Sigmoid colon (tissue), 7 donors: ENCODE data around the gene SLC25A33. TPM values are rescaled to one million over a fixed set of nuclear protein-coding genes. Genes with fewer than 3 reads are reported as not detected.

Experiments
- DNase-seq: peaks from one replicate; pipeline ENCODE4 v3.0.0-alpha.2; 2019
- H3K27ac ChIP-seq, 4 donors: fragments of 200-600 bp; sonication (generic); one replicate each; pipeline ENCODE4 v1.5.1; 2016 to 2019; ENCODE audit warnings: mild to moderate bottlenecking in 1 of 4
- H3K27me3 ChIP-seq, 3 donors: fragments of 200-600 bp; sonication (generic); one replicate each; pipeline ENCODE4 v1.5.1; 2019; ENCODE audit warnings: mild to moderate bottlenecking in 1 of 3
- H3K36me3 ChIP-seq, 4 donors: fragments of 200-600 bp; sonication (generic); one replicate each; pipeline ENCODE4 v1.5.1; 2016 to 2019
- H3K4me1 ChIP-seq, 4 donors: fragments of 200-600 bp; sonication (generic); one replicate each; pipeline ENCODE4 v1.5.1; 2017 to 2019
- H3K4me3 ChIP-seq, 4 donors: fragments of 200-600 bp; sonication (generic); one replicate each; pipeline ENCODE4 v1.5.1; 2017 to 2019; ENCODE audit warnings: mild to moderate bottlenecking in 2 of 4, moderate library complexity in 1 of 4
- H3K9me3 ChIP-seq, 4 donors: fragments of 200-600 bp in 3 of 4; sonication (generic) in 3 of 4; one replicate each; pipeline versions ENCODE4 v1.5.1 to v1.6.1; 2013 to 2019
- EP300 ChIP-seq, 4 donors: sonication (generic); formaldehyde crosslinking; IDR thresholded peaks; one replicate each; pipeline ENCODE4 v1.6.1; 2017; ENCODE audit warnings: antibody characterized with exemption in 4 of 4
- POLR2A ChIP-seq, 2 donors: fragments of 450-650 bp; IDR thresholded peaks; one replicate each; pipeline ENCODE4 v1.6.1; 2016; ENCODE audit warnings: antibody characterized with exemption in 2 of 2, mild to moderate bottlenecking in 2 of 2, moderate library complexity in 2 of 2
- POLR2AphosphoS5 ChIP-seq, 4 donors: sonication (generic); formaldehyde crosslinking; IDR thresholded peaks; one replicate each; pipeline ENCODE4 v1.6.1; 2017; ENCODE audit warnings: antibody characterized with exemption in 4 of 4
- WGBS, 2 donors: extraction: QIAGEN DNeasy Blood & Tissue Kit; methylation state at CpG; one replicate each; pipeline ENCODE4 v1.1.7; 2013; 5-methylcytosine and 5-hydroxymethylcytosine counted together
- intact Hi-C: fragments of 100-400 bp; cut with DNase I; formaldehyde crosslinking; loops from one replicate; pipeline ENCODE4 v1.15.1; 2023
- polyA plus RNA-seq, 3 donors: library from polyadenylated mRNA; stranded (reverse); fragments of 200-250 nt; gene quantifications; one replicate each; pipeline ENCODE4 v1.2.3, GENCODE V29; 2013
- total RNA-seq, 4 donors: library from RNA; depleted of rRNA; stranded (reverse); fragments of >200 nt; gene quantifications; one replicate each; pipeline ENCODE4 v1.1.0, GENCODE V29; 2016
- TF ChIP-seq, protein P1 (sequence below), 4 experiments: fragments of 450-650 bp in 3 of 4; fragments of 200-600 bp in 1 of 4; IDR thresholded peaks; one replicate each; pipeline ENCODE4 v1.5.1; 2016 to 2019; ENCODE audit warnings: antibody characterized with exemption in 4 of 4, mild to moderate bottlenecking in 3 of 4, moderate library complexity in 2 of 4
- donor health status: healthy with polysubstance abuse.
- donor health status: Bipolar disorder and iron deficiency.
- donor health status: healthy.

Gene SLC25A33
- total and polyA plus RNA-seq, 7 donors: 3.9 to 16.6 (median 6.7) TPM

- TF ChIP-seq POLR2A (IDR thresholded peaks at IDR 0.05): no peak
- TF ChIP-seq POLR2AphosphoS5 (IDR thresholded peaks at IDR 0.05): no peak
- TF ChIP-seq, protein P1, sequence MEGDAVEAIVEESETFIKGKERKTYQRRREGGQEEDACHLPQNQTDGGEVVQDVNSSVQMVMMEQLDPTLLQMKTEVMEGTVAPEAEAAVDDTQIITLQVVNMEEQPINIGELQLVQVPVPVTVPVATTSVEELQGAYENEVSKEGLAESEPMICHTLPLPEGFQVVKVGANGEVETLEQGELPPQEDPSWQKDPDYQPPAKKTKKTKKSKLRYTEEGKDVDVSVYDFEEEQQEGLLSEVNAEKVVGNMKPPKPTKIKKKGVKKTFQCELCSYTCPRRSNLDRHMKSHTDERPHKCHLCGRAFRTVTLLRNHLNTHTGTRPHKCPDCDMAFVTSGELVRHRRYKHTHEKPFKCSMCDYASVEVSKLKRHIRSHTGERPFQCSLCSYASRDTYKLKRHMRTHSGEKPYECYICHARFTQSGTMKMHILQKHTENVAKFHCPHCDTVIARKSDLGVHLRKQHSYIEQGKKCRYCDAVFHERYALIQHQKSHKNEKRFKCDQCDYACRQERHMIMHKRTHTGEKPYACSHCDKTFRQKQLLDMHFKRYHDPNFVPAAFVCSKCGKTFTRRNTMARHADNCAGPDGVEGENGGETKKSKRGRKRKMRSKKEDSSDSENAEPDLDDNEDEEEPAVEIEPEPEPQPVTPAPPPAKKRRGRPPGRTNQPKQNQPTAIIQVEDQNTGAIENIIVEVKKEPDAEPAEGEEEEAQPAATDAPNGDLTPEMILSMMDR (IDR thresholded peaks at IDR 0.05): no peak
- no peak for TF ChIP-seq EP300 (IDR thresholded peaks at IDR 0.05)
- no peak overlapping the region for H3K27ac ChIP-seq
- no peaks in the 10 kb centered on the region for H3K27me3 ChIP-seq
- 82 to 89% methylated on average over 27 of the region's 27 CpGs for WGBS, 2 donors
- H3K36me3 ChIP-seq: peaks cover under 1 to 48% (median 12%) of the 10 kb centered on the region in 4 donors
- no peak for DNase-seq
- H3K4me3 ChIP-seq: no peak overlapping the region
- no peaks in the 10 kb centered on the region for H3K9me3 ChIP-seq
- peaks cover 0 to 23% (median 16%) of the 10 kb centered on the region in 4 donors for H3K4me1 ChIP-seq
- intact Hi-C loops: no loop called here
These were observed 57.3 kb downstream of the SLC25A33 start for GRCh38 chr1:9596415-9597123.

DNA sequence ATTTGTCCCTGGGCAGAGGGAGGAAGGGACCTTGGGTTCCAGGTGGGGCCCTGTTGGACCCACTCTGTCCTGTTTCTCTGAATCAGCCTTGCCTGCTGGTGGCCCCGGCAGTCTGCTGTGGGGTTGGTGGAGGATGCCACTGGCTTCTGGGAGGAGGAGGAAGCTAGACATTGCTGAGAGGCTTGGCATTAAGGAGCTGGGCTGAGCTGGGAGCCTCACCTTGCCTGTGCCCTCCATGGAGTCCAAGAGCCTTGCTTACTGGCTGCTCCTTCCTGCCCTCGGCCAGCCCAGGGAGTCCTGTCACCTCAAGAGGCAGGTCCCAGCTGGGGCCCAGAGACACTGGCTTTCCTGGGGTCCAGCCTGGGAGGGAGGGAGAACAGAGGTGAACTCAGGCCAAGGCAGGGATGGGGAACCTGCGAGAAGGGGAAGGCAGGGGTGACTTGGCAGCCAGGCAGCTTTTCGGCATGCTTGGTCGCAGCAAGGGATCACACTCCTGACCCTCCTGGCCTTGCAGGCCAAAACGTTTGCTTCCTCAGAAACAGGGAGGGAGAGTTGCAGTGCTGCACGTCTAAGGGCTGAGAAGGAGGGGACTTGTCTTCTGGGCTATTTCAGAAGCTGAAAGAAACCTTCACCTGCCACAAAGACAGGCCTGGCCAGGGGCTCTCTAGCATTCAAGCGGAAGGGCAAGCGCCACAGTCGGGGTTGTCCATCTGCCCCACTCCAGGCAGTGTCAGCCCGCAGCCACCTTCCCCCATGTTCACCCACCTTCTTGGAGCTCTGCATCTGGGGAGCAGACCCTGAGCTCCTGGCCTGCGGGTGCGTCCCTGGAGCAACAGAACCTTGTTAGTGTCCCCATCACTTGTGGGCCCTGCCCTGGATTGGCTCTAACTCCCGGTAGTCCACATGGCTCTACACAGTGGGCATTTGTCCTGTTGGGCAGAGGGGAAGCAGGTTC, 58.4 kb downstream of the SLC25A33 start:
- intact Hi-C loops: no loop called here
- WGBS, 2 donors: 92 to 93% methylated on average over 14 of the region's 14 CpGs
- no peaks in the 10 kb centered on the region for H3K9me3 ChIP-seq
- peaks cover 4 to 59% (median 20%) of the 10 kb centered on the region in 4 donors for H3K36me3 ChIP-seq
- H3K27me3 ChIP-seq: no peaks in the 10 kb centered on the region
- H3K4me3 ChIP-seq: no peak overlapping the region
- peaks cover 0 to 17% (median 12%) of the 10 kb centered on the region in 4 donors for H3K4me1 ChIP-seq
- no peak overlapping the region for H3K27ac ChIP-seq
- no peak for TF ChIP-seq POLR2A (IDR thresholded peaks at IDR 0.05)
- TF ChIP-seq, protein P1 (IDR thresholded peaks at IDR 0.05): no peak
- no peak for TF ChIP-seq EP300 (IDR thresholded peaks at IDR 0.05)
- no peak for TF ChIP-seq POLR2AphosphoS5 (IDR thresholded peaks at IDR 0.05)
- no peak for DNase-seq

GRCh38 chr1:9598316-9598700, 59.0 kb downstream of the SLC25A33 start:
- intact Hi-C loops: no loop called here
- no peak for DNase-seq

DNA sequence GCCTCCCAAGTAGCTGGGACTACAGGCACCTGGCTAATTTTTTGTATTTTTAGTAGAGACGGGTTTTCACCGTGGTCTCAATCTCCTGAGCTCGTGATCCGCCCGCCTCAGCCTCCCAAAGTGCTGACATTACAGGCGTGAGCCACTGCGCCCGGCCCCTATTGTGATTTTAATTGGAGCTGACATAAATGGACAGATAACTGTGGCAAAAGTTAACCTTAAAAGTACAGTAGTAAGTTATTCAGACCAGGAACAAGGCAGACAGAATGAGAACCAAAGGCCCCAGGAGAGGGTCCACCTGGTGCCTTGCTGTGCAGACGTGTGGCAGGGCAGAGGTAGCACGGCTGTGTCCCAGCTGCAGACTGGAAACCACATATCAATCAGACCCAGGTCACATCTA, 60.5 kb downstream of the SLC25A33 start:
- no peak for DNase-seq
- Histone ChIP-seq H3K27me3 (no peaks in the 10 kb centered on the region), H3K4me1 (peaks cover 0 to 4% (median 2%) of the 10 kb centered on the region in 4 donors), H3K36me3 (peaks cover 10 to 78% (median 23%) of the 10 kb centered on the region in 4 donors), H3K27ac (no peak overlapping the region), H3K4me3 (no peak overlapping the region), H3K9me3 (no peaks in the 10 kb centered on the region)
- intact Hi-C loops: no loop called here
- no peak for TF ChIP-seq POLR2A (IDR thresholded peaks at IDR 0.05)
- no peak for TF ChIP-seq POLR2AphosphoS5 (IDR thresholded peaks at IDR 0.05)
- TF ChIP-seq EP300 (IDR thresholded peaks at IDR 0.05): no peak
- TF ChIP-seq, protein P1 (IDR thresholded peaks at IDR 0.05): no peak
- 94 to 96% methylated on average over 10 of the region's 10 CpGs for WGBS, 2 donors

More at GRCh38 chr1:9598316-9598700, 59.0 kb downstream of the SLC25A33 start:
- Histone ChIP-seq H3K27me3 (no peaks in the 10 kb centered on the region), H3K9me3 (no peaks in the 10 kb centered on the region), H3K27ac (no peak overlapping the region), H3K4me3 (no peak overlapping the region), H3K4me1 (peaks cover 0 to 11% (median 6%) of the 10 kb centered on the region in 4 donors), H3K36me3 (peaks cover 4 to 65% (median 21%) of the 10 kb centered on the region in 4 donors)
- TF ChIP-seq POLR2A (IDR thresholded peaks at IDR 0.05) (no peak), POLR2AphosphoS5 (IDR thresholded peaks at IDR 0.05) (no peak), EP300 (IDR thresholded peaks at IDR 0.05) (no peak)
- TF ChIP-seq, protein P1 (IDR thresholded peaks at IDR 0.05): no peak
- WGBS, 2 donors: 91 to 92% methylated on average over 18 of the region's 18 CpGs
